Stomach (tissue), 9 donors: ENCODE measurements around the gene MYT1. TPM values are rescaled to one million over a fixed set of nuclear protein-coding genes. Genes with fewer than 3 reads are reported as not detected.

Experiments used
- DNase-seq, 2 donors: peaks; one replicate each; pipeline versions ENCODE4 v3.0.0 to v3.0.0-alpha.2; 2013 to 2019
- H3K27ac ChIP-seq, 5 donors: fragments of 200-600 bp in 4 of 5; sonication (generic) in 4 of 5; one replicate each; pipeline ENCODE4 v1.5.1; 2013 to 2019; ENCODE audit warnings: mild to moderate bottlenecking in 1 of 5, moderate library complexity in 1 of 5
- H3K27me3 ChIP-seq, 3 donors: fragments of 200-600 bp; sonication (generic); one replicate each; pipeline ENCODE4 v1.5.1; 2017 to 2019; ENCODE audit warnings: mixed run types in 1 of 3
- H3K36me3 ChIP-seq, 4 donors: fragments of 200-600 bp; sonication (generic); 1 replicate in 3 of 4; 2 replicates in 1 of 4; pipeline ENCODE4 v1.5.1; 2016 to 2019
- H3K4me1 ChIP-seq, 4 donors: fragments of 200-600 bp; sonication (generic); one replicate each; pipeline ENCODE4 v1.5.1; 2016 to 2019
- H3K4me3 ChIP-seq, 4 donors: fragments of 200-600 bp; sonication (generic) in 3 of 4; one replicate each; pipeline ENCODE4 v1.5.1; 2016 to 2019; ENCODE audit warnings: mild to moderate bottlenecking in 1 of 4
- H3K9me3 ChIP-seq, 4 donors: fragments of 200-600 bp; sonication (generic); one replicate each; pipeline ENCODE4 v1.5.1; 2016 to 2019
- EP300 ChIP-seq: sonication (generic); formaldehyde crosslinking; IDR thresholded peaks from one replicate; pipeline ENCODE4 v1.6.1; 2017; ENCODE audit warnings: antibody characterized with exemption
- POLR2A ChIP-seq, 4 donors: fragments of 450-650 bp; IDR thresholded peaks; one replicate each; pipeline ENCODE4 v1.6.1; 2016; ENCODE audit warnings: antibody characterized with exemption in 4 of 4, control low read depth in 2 of 4, mild to moderate bottlenecking in 1 of 4, moderate library complexity in 1 of 4
- POLR2AphosphoS5 ChIP-seq, 3 donors: sonication (generic); formaldehyde crosslinking; IDR thresholded peaks; one replicate each; pipeline ENCODE4 v1.6.1; 2016; ENCODE audit warnings: antibody characterized with exemption in 3 of 3
- WGBS, 5 donors: extraction: QIAGEN DNeasy Blood & Tissue Kit in 3 of 5; methylation state at CpG; one replicate each; pipeline versions ENCODE4 v1.1.5 to v1.1.7; 2013 to 2018; 5-methylcytosine and 5-hydroxymethylcytosine counted together
- intact Hi-C: fragments of 100-400 bp; cut with DNase I; formaldehyde crosslinking; loops from one replicate; pipeline ENCODE4 v1.15.1; 2023; ENCODE audit warnings: low total_unique reads
- polyA plus RNA-seq, 3 donors: library from polyadenylated mRNA; stranded (reverse); fragments of 200-250 nt; gene quantifications; one replicate each; pipeline ENCODE4 v1.2.3, GENCODE V29; 2013
- total RNA-seq, 5 donors: library from RNA; depleted of rRNA; stranded (reverse); fragments of >200 nt; gene quantifications; one replicate each; pipeline versions ENCODE4 v1.1.0 to v1.2.3, GENCODE V29; 2014 to 2016
- TF ChIP-seq, protein P1 (sequence below), 7 experiments: fragments of 450-650 bp in 4 of 7; fragments of 200-600 bp in 3 of 7; sonication (generic) in 3 of 7; IDR thresholded peaks; one replicate each; pipeline ENCODE4 v1.5.1; 2016 to 2019; ENCODE audit warnings: antibody characterized with exemption in 7 of 7, control low read depth in 2 of 7, mild to moderate bottlenecking in 1 of 7
- donor health status: healthy with polysubstance abuse.
- donor health status: Bipolar disorder and iron deficiency.
- donor health status: healthy.

The MYT1 gene
- total and polyA plus RNA-seq, 8 donors: 0.08 to 0.55 (median 0.25) TPM; not detected in 5

- Histone ChIP-seq H3K27me3 (peaks cover 0 to 28% (median 0%) of the 10 kb centered on the region in 3 donors), H3K36me3 (no peaks in the 10 kb centered on the region), H3K4me1 (peaks cover 0 to 9% (median 7%) of the 10 kb centered on the region in 4 donors), H3K9me3 (no peaks in the 10 kb centered on the region), H3K27ac (no peak overlapping the region), H3K4me3 (no peak overlapping the region)
- no peak for DNase-seq
- TF ChIP-seq POLR2A (IDR thresholded peaks at IDR 0.05) (no peak), POLR2AphosphoS5 (IDR thresholded peaks at IDR 0.05) (no peak), EP300 (no peak)
- TF ChIP-seq, protein P1, sequence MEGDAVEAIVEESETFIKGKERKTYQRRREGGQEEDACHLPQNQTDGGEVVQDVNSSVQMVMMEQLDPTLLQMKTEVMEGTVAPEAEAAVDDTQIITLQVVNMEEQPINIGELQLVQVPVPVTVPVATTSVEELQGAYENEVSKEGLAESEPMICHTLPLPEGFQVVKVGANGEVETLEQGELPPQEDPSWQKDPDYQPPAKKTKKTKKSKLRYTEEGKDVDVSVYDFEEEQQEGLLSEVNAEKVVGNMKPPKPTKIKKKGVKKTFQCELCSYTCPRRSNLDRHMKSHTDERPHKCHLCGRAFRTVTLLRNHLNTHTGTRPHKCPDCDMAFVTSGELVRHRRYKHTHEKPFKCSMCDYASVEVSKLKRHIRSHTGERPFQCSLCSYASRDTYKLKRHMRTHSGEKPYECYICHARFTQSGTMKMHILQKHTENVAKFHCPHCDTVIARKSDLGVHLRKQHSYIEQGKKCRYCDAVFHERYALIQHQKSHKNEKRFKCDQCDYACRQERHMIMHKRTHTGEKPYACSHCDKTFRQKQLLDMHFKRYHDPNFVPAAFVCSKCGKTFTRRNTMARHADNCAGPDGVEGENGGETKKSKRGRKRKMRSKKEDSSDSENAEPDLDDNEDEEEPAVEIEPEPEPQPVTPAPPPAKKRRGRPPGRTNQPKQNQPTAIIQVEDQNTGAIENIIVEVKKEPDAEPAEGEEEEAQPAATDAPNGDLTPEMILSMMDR (IDR thresholded peaks at IDR 0.05): no peak
- intact Hi-C loops: no loop called here
- 82 to 92% (median 89%) methylated on average over 21 to 25 of the region's 25 CpGs for WGBS, 5 donors
These were observed 43.7 kb downstream of the MYT1 start for GRCh38 chr20:64207641-64208590.

- 72 to 88% (median 79%) methylated on average over 2 to 7 of the region's 7 CpGs for WGBS, 5 donors
- Histone ChIP-seq H3K36me3 (no peaks in the 10 kb centered on the region), H3K27ac (no peak overlapping the region), H3K9me3 (no peaks in the 10 kb centered on the region), H3K27me3 (peaks cover 0 to 17% (median 0%) of the 10 kb centered on the region in 3 donors), H3K4me1 (peaks cover 0 to 18% (median 13%) of the 10 kb centered on the region in 4 donors), H3K4me3 (no peak overlapping the region)
- DNase-seq: no peak
- TF ChIP-seq EP300 (no peak), POLR2AphosphoS5 (IDR thresholded peaks at IDR 0.05) (no peak), POLR2A (IDR thresholded peaks at IDR 0.05) (no peak)
- TF ChIP-seq, protein P1 (IDR thresholded peaks at IDR 0.05): no peak
- intact Hi-C loops: no loop called here
These were observed 44.9 kb downstream of the MYT1 start for GRCh38 chr20:64209148-64209547.

DNA sequence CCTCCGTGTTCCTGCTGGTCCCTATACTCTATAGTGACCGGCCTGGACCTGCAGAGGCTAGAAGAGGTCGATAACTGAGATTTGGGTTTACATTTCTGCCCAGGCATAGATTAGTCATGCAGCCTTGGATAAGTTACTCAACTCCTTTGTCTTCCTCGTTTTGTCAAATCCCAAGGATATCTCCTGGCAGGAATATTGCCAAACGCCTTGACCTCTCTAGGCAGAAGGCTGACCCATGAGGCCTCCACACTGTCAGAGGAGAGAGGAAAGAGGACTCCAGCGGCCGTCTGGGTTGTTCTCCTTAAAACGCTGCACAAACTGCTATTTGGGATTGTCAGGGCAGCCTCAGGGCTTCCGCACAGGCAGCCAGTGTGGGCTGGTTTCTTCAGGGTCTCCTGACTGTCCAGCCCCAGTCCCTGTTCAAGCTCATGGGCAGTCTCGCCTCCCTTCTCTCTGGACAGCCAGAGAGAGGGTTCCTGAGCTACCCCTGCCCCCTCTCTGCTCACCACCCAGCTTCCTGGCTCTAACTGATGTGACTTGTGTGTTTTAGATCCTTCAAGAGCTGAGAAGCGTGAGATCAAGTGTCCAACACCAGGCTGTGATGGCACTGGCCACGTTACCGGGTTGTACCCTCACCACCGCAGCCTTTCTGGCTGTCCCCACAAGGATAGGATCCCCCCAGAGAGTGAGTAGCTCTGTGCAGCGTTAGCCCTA is 46.6 kb downstream of the MYT1 start:
- TF ChIP-seq EP300 (no peak), POLR2AphosphoS5 (IDR thresholded peaks at IDR 0.05) (no peak), POLR2A (IDR thresholded peaks at IDR 0.05) (no peak)
- TF ChIP-seq, protein P1 (IDR thresholded peaks at IDR 0.05): no peak
- Histone ChIP-seq H3K4me3 (no peak overlapping the region), H3K4me1 (peaks cover 0 to 18% (median 13%) of the 10 kb centered on the region in 4 donors), H3K36me3 (no peaks in the 10 kb centered on the region), H3K27me3 (peaks cover 0 to 6% (median 0%) of the 10 kb centered on the region in 3 donors), H3K9me3 (no peaks in the 10 kb centered on the region), H3K27ac (no peak overlapping the region)
- DNase-seq: no peak
- 61 to 78% (median 67%) methylated on average over 15 of the region's 15 CpGs for WGBS, 5 donors
- intact Hi-C loops: no loop called here

DNA sequence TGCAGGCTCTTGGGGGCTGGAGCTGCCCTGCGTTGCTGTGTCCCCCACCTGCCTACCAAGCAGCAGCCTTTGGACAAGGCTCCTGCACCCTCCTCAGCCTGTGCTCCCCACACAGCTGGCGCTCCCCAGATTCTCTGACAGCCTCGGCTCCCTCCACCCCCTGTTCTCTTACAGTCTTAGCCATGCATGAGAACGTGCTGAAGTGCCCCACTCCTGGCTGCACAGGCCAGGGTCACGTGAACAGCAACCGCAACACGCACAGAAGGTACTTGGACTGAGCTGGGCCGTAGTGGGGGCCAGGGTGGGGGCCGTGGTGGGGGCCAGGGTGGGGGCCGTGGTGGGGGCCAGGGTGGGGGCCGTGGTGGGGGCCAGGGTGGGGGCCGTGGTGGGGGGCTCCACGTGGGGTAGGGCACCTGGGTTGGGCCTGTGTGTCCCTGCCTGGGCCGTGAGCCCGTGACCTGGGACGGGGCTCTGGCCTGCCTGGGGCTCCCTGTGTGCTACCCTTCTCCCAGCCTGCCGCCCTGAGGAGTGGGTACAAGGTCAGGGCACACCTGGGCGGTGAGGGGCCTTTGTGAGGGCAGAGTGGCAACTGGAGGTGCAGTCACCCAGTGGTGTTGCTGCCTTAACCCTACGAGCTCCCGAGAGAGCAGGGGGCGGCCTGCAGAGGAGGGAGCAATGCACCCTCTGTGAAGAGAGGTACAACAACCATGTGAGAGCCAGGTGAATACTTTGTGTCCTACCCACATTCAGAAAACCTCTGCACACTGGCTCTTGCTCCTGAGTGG is 47.8 kb downstream of the MYT1 start:
- H3K4me3 ChIP-seq: no peak overlapping the region
- no peaks in the 10 kb centered on the region for H3K9me3 ChIP-seq
- H3K27me3 ChIP-seq: no peaks in the 10 kb centered on the region
- intact Hi-C loops: no loop called here
- peak overlapping the region in 1 of 5 donors; percentile 64 for H3K27ac ChIP-seq
- peaks cover 0 to 21% (median 13%) of the 10 kb centered on the region in 4 donors for H3K4me1 ChIP-seq
- TF ChIP-seq EP300 (no peak), POLR2A (IDR thresholded peaks at IDR 0.05) (no peak), POLR2AphosphoS5 (IDR thresholded peaks at IDR 0.05) (no peak)
- TF ChIP-seq, protein P1 (IDR thresholded peaks at IDR 0.05): no peak
- H3K36me3 ChIP-seq: no peaks in the 10 kb centered on the region
- 67 to 81% (median 76%) methylated on average over 14 to 21 of the region's 21 CpGs for WGBS, 5 donors
- peak in 1 of 2 donors; percentile 31 for DNase-seq
